OCI-LY3 (cell line): ENCODE results near the gene FMO4.
"Not testable (repeated sequence)": the region's sequence is repeated elsewhere in the genome, so short reads cannot be mapped to it uniquely, and the experiment has no call there.

ENCODE experiments used
- H2AFZ ChIP-seq: fragments of 200-600, 300-600 bp; shearing (Covaris generic); 2 replicates; pipeline ENCODE4 v1.6.0; 2014; ENCODE audit warnings: antibody characterized with exemption, low read depth, low read length
- H3K27ac ChIP-seq: fragments of 200-600, 300-600 bp; sonication (generic); 2 replicates; pipeline ENCODE4 v1.5.1; 2014; ENCODE audit warnings: mild to moderate bottlenecking, low read length, moderate library complexity, mixed read lengths
- H3K27me3 ChIP-seq: fragments of 200-600, 300-600 bp; sonication (generic); 2 replicates; pipeline ENCODE4 v1.6.1; 2014; ENCODE audit warnings: low read depth, low read length, mixed read lengths
- H3K36me3 ChIP-seq: fragments of 200-600, 300-600 bp; sonication (generic); replicated peaks from 2 replicates; pipeline ENCODE3; 2014; ENCODE audit warnings: low read depth, low read length, mixed read lengths
- H3K4me1 ChIP-seq: fragments of 300-600, 200-600 bp; sonication (generic); 2 replicates; pipeline ENCODE4 v1.6.1; 2014; ENCODE audit warnings: low read length, mixed read lengths
- H3K4me2 ChIP-seq: fragments of 200-600, 300-600 bp; sonication (generic); 2 replicates; pipeline ENCODE4 v1.6.1; 2014; ENCODE audit warnings: low read length, mixed read lengths
- H3K4me3 ChIP-seq: fragments of 300-600, 200-600 bp; sonication (generic); 2 replicates; pipeline ENCODE4 v1.5.1; 2014; ENCODE audit warnings: antibody characterized with exemption, mild to moderate bottlenecking, low read length, moderate library complexity
- H3K79me2 ChIP-seq: fragments of 300-600, 200-600 bp; shearing (Covaris generic); 2 replicates; pipeline ENCODE4 v1.6.1; 2014; ENCODE audit warnings: mild to moderate bottlenecking, low read length, mixed read lengths
- H3K9ac ChIP-seq: fragments of 300-600, 200-600 bp; shearing (Covaris generic); 2 replicates; pipeline ENCODE4 v1.6.0; 2014; ENCODE audit warnings: mild to moderate bottlenecking, low read length, moderate library complexity
- H3K9me3 ChIP-seq: fragments of 200-600, 300-600 bp; shearing (Covaris generic); 2 replicates; pipeline ENCODE4 v1.6.1; 2014; ENCODE audit warnings: low read length, mixed read lengths; ENCODE audit not compliant: insufficient read depth
- H4K20me1 ChIP-seq: fragments of 200-600, 300-600 bp; sonication (generic); 2 replicates; pipeline ENCODE4 v1.6.1; 2016; ENCODE audit warnings: low read length, mixed read lengths; ENCODE audit not compliant: insufficient read depth
- CTCF ChIP-seq: fragments of 200-600, 300-600 bp; sonication (generic); IDR thresholded peaks from 2 replicates; pipeline ENCODE4 v1.5.1; 2014; ENCODE audit warnings: antibody characterized with exemption, low read length, low read depth
- EZH2phosphoT487 ChIP-seq: fragments of 200-600 bp; shearing (Covaris generic); IDR thresholded peaks from 2 replicates; pipeline ENCODE4 v1.6.1; 2018; ENCODE audit warnings: antibody characterized with exemption, mixed run types, low read depth

Gene FMO4

GRCh38 chr1:171280599-171280998, 33.4 kb upstream of the FMO4 start:
- Histone ChIP-seq H3K9me3 (no peaks in the 10 kb centered on the region), H3K4me1 (peaks cover 70% of the 10 kb centered on the region), H3K36me3 (no peaks in the 10 kb centered on the region), H3K4me3 (peak overlapping the region; percentile 46; the same call in 1 of the 2 replicates), H4K20me1 (no peaks in the 10 kb centered on the region), H3K79me2 (no peaks in the 10 kb centered on the region), H2AFZ (peak overlapping the region; percentile 28; the same call in 1 of the 2 replicates), H3K27ac (peak overlapping the region; percentile 90), H3K27me3 (no peaks in the 10 kb centered on the region), H3K9ac (peak overlapping the region; percentile 61), H3K4me2 (peak overlapping the region; percentile 71)
- no peak for TF ChIP-seq CTCF

- Histone ChIP-seq H3K4me3 (peak overlapping the region; percentile 59), H3K4me1 (peaks cover 88% of the 10 kb centered on the region), H3K9me3 (no peaks in the 10 kb centered on the region), H3K4me2 (peak overlapping the region; percentile 75), H3K36me3 (no peaks in the 10 kb centered on the region), H3K27me3 (no peaks in the 10 kb centered on the region), H4K20me1 (no peaks in the 10 kb centered on the region), H3K79me2 (no peaks in the 10 kb centered on the region), H2AFZ (no peak overlapping the region), H3K27ac (peak overlapping the region; percentile 91), H3K9ac (peak overlapping the region; percentile 77)
- TF ChIP-seq EZH2phosphoT487 = no peak
- no peak for TF ChIP-seq CTCF
Measured at GRCh38 chr1:171286032-171286705, 27.8 kb upstream of the FMO4 start.

GRCh38 chr1:171290621-171291020, 23.4 kb upstream of the FMO4 start:
- Histone ChIP-seq H3K27ac (no peak overlapping the region), H4K20me1 (no peaks in the 10 kb centered on the region), H3K9ac (no peak overlapping the region)

GRCh38 chr1:171292799-171293198, 21.2 kb upstream of the FMO4 start:
- H3K4me2 ChIP-seq = no peak overlapping the region
- H3K4me3 ChIP-seq = no peak overlapping the region
- peaks cover 8% of the 10 kb centered on the region for H3K36me3 ChIP-seq
- H3K9ac ChIP-seq = no peak overlapping the region
- no peak overlapping the region for H2AFZ ChIP-seq
- no peak overlapping the region for H3K27ac ChIP-seq
- H4K20me1 ChIP-seq = no peaks in the 10 kb centered on the region
- no peaks in the 10 kb centered on the region for H3K27me3 ChIP-seq
- no peaks in the 10 kb centered on the region for H3K79me2 ChIP-seq
- peaks cover 4% of the 10 kb centered on the region; the same call in 1 of the 2 replicates for H3K9me3 ChIP-seq
- peaks cover 54% of the 10 kb centered on the region for H3K4me1 ChIP-seq
- no peak for TF ChIP-seq CTCF
- TF ChIP-seq EZH2phosphoT487 = no peak

More at GRCh38 chr1:171290621-171291020, 23.4 kb upstream of the FMO4 start:
- H3K27me3 ChIP-seq = no peaks in the 10 kb centered on the region
- no peaks in the 10 kb centered on the region for H3K79me2 ChIP-seq
- H3K9me3 ChIP-seq = no peaks in the 10 kb centered on the region
- H3K4me1 ChIP-seq = peaks cover 53% of the 10 kb centered on the region
- no peak overlapping the region for H3K4me2 ChIP-seq
- no peak overlapping the region for H2AFZ ChIP-seq
- peaks cover 2% of the 10 kb centered on the region for H3K36me3 ChIP-seq
- TF ChIP-seq EZH2phosphoT487 (no peak), CTCF (no peak)
- no peak overlapping the region for H3K4me3 ChIP-seq

GRCh38 chr1:171295383-171295782, 18.6 kb upstream of the FMO4 start:
- H2AFZ ChIP-seq, H3K79me2 ChIP-seq, H3K4me2 ChIP-seq, H3K27me3 ChIP-seq, H3K4me3 ChIP-seq, H3K27ac ChIP-seq, H4K20me1 ChIP-seq, H3K9ac ChIP-seq: not testable (repeated sequence)
- Histone ChIP-seq H3K4me1 (peaks cover 34% of the 10 kb centered on the region), H3K9me3 (peaks cover 21% of the 10 kb centered on the region), H3K36me3 (peaks cover 29% of the 10 kb centered on the region)
